HFFc6 (cell line): ENCODE results near the gene PPP3CA. TPM values are rescaled to one million over a fixed set of nuclear protein-coding genes. Genes with fewer than 3 reads are reported as not detected.
"Not testable (repeated sequence)": the region's sequence is repeated elsewhere in the genome, so short reads cannot be mapped to it uniquely, and the experiment has no call there.

Source experiments
- DNase-seq: peaks from one replicate; pipeline ENCODE4 v3.0.0-alpha.2; 2018
- H3K27ac Mint-ChIP-seq: 2 replicates; pipeline ENCODE4 v1.8.0; 2020; ENCODE audit warnings: mild to moderate bottlenecking, mixed read lengths
- H3K27me3 Mint-ChIP-seq: 2 replicates; pipeline ENCODE4 v1.8.0; 2021; ENCODE audit warnings: mild to moderate bottlenecking, moderate library complexity, mixed read lengths; ENCODE audit not compliant: insufficient read depth
- H3K36me3 Mint-ChIP-seq: 2 replicates; pipeline ENCODE4 v1.8.0; 2021; ENCODE audit warnings: low read depth, mixed read lengths
- H3K4me1 Mint-ChIP-seq: 2 replicates; pipeline ENCODE4 v1.8.0; 2020; ENCODE audit warnings: low read depth, mixed read lengths
- H3K4me3 Mint-ChIP-seq: 2 replicates; pipeline ENCODE4 v1.8.0; 2020; ENCODE audit warnings: mild to moderate bottlenecking, moderate library complexity, mixed read lengths
- H3K9me3 Mint-ChIP-seq: 2 replicates; pipeline ENCODE4 v1.8.0; 2020; ENCODE audit warnings: mild to moderate bottlenecking, mixed read lengths
- CTCF ChIP-seq: fragments of 200-600 bp; sonication (generic); IDR thresholded peaks from 2 replicates; pipeline ENCODE4 v1.5.0; 2021; ENCODE audit warnings: antibody characterized with exemption, mild to moderate bottlenecking
- total RNA-seq, 6 experiments: library from RNA; stranded (reverse); fragmentation: NEBNext Ultra II Directional; extraction: Animal tissue kit (Norgen Biotek cat#: 25700); gene quantifications; 2 replicates in 1 of 6; 3 replicates in 5 of 6; pipeline ENCODE4 v1.2.3, GENCODE V29; 2021

PPP3CA gene
- total RNA-seq, 6 experiments from 2014 or later, result 45.9 to 59.6 (median 55.0) TPM

GRCh38 chr4:101236097-101236496 is 111.2 kb downstream of the PPP3CA start:
- no peak overlapping the region for H3K27ac Mint-ChIP-seq
- no peaks in the 10 kb centered on the region for H3K36me3 Mint-ChIP-seq
- peaks cover 49% of the 10 kb centered on the region for H3K4me1 Mint-ChIP-seq
- H3K9me3 Mint-ChIP-seq, result no peaks in the 10 kb centered on the region
- H3K27me3 Mint-ChIP-seq, result no peaks in the 10 kb centered on the region; the same call in 1 of the 2 replicates
- no peak for DNase-seq
- no peak for TF ChIP-seq CTCF
- H3K4me3 Mint-ChIP-seq, result no peak overlapping the region

- not testable (repeated sequence) for H3K36me3 Mint-ChIP-seq, H3K27me3 Mint-ChIP-seq, DNase-seq, H3K27ac Mint-ChIP-seq, H3K4me3 Mint-ChIP-seq, H3K9me3 Mint-ChIP-seq
- H3K4me1 Mint-ChIP-seq, result peaks cover 54% of the 10 kb centered on the region
Observed at GRCh38 chr4:101234141-101234540, 113.2 kb downstream of the PPP3CA start.

- peak overlapping the region; percentile 38 for H3K27ac Mint-ChIP-seq
- no peak for TF ChIP-seq CTCF
- no peak overlapping the region for H3K4me3 Mint-ChIP-seq
- 0 out of 2 replicates have a peak, but pooled peaks cover 3% of the 10 kb centered on the region for H3K36me3 Mint-ChIP-seq
- H3K4me1 Mint-ChIP-seq, result peaks cover 46% of the 10 kb centered on the region
- H3K27me3 Mint-ChIP-seq, result no peaks in the 10 kb centered on the region
- no peaks in the 10 kb centered on the region for H3K9me3 Mint-ChIP-seq
- peak; percentile 67 for DNase-seq
Observed at GRCh38 chr4:101232074-101232776, 115.1 kb downstream of the PPP3CA start.

GRCh38 chr4:101230801-101231426 is 116.4 kb downstream of the PPP3CA start:
- no peaks in the 10 kb centered on the region for H3K27me3 Mint-ChIP-seq
- DNase-seq, result peak; percentile 33
- H3K36me3 Mint-ChIP-seq, result 0 out of 2 replicates have a peak, but pooled peaks cover 3% of the 10 kb centered on the region
- no peaks in the 10 kb centered on the region for H3K9me3 Mint-ChIP-seq
- no peak overlapping the region; the same call in 1 of the 2 replicates for H3K4me3 Mint-ChIP-seq
- H3K4me1 Mint-ChIP-seq, result peaks cover 46% of the 10 kb centered on the region
- TF ChIP-seq CTCF, result peak; percentile 38; the same call in 1 of the 2 replicates
- H3K27ac Mint-ChIP-seq, result peak overlapping the region; percentile 78

- TF ChIP-seq CTCF, result no peak
- Mint-ChIP-seq H3K4me1 (peaks cover 46% of the 10 kb centered on the region), H3K27me3 (no peaks in the 10 kb centered on the region), H3K9me3 (no peaks in the 10 kb centered on the region), H3K27ac (peak overlapping the region; percentile 53), H3K36me3 (0 out of 2 replicates have a peak, but pooled peaks cover 3% of the 10 kb centered on the region), H3K4me3 (no peak overlapping the region; the same call in 1 of the 2 replicates)
- DNase-seq, result peak; percentile 46
Observed at GRCh38 chr4:101229116-101229515, 118.2 kb downstream of the PPP3CA start.

GRCh38 chr4:101227715-101228114 is 119.6 kb downstream of the PPP3CA start:
- TF ChIP-seq CTCF, result no peak
- Mint-ChIP-seq H3K27ac (no peak overlapping the region), H3K9me3 (no peaks in the 10 kb centered on the region), H3K27me3 (no peaks in the 10 kb centered on the region), H3K4me3 (no peak overlapping the region), H3K36me3 (0 out of 2 replicates have a peak, but pooled peaks cover 3% of the 10 kb centered on the region), H3K4me1 (peaks cover 52% of the 10 kb centered on the region)
- DNase-seq, result no peak
